HEK293T (cell line): ENCODE results near the gene LYVE1.

Experiments used
- BHLHE40 ChIP-seq: fragments of 450-650 bp; IDR thresholded peaks from 2 replicates; pipeline ENCODE4 v1.6.1; 2016; ENCODE audit warnings: mild to moderate bottlenecking, moderate library complexity, borderline replicate concordance
- FOXA1 ChIP-seq: fragments of 450-650 bp; IDR thresholded peaks from 2 replicates; pipeline ENCODE4 v1.6.1; 2016; ENCODE audit warnings: mild to moderate bottlenecking
- FOXM1 ChIP-seq: fragments of 450-650 bp; IDR thresholded peaks from 2 replicates; pipeline ENCODE4 v1.6.1; 2017; ENCODE audit warnings: mild to moderate bottlenecking, borderline replicate concordance
- LEF1 ChIP-seq: fragments of 450-650 bp; IDR thresholded peaks from 2 replicates; pipeline ENCODE4 v1.6.1; 2017; ENCODE audit warnings: mild to moderate bottlenecking, borderline replicate concordance
- PKNOX1 ChIP-seq: fragments of 450-650 bp; IDR thresholded peaks from 2 replicates; pipeline ENCODE4 v1.6.1; 2016
- SP1 ChIP-seq: fragments of 450-650 bp; IDR thresholded peaks from 2 replicates; pipeline ENCODE4 v1.6.1; 2017

- no peak for TF ChIP-seq LEF1
- no peak for TF ChIP-seq BHLHE40
- TF ChIP-seq SP1, result no peak
- TF ChIP-seq PKNOX1, result no peak
- no peak for TF ChIP-seq FOXM1
- no peak for TF ChIP-seq FOXA1
Measured at GRCh38 chr11:10580623-10581022, 12.2 kb upstream of the LYVE1 start.
